ENCODE data around the gene DIRAS3. TPM values are rescaled to one million over a fixed set of nuclear protein-coding genes. Genes with fewer than 3 reads are reported as not detected.
A peak's percentile ranks its signal among the peaks of the same experiment; 100 is the strongest.

The DIRAS3 gene
- total and polyA plus RNA-seq, 2 experiments from 2014 or later, result 5.0 to 8.7 TPM

DNA sequence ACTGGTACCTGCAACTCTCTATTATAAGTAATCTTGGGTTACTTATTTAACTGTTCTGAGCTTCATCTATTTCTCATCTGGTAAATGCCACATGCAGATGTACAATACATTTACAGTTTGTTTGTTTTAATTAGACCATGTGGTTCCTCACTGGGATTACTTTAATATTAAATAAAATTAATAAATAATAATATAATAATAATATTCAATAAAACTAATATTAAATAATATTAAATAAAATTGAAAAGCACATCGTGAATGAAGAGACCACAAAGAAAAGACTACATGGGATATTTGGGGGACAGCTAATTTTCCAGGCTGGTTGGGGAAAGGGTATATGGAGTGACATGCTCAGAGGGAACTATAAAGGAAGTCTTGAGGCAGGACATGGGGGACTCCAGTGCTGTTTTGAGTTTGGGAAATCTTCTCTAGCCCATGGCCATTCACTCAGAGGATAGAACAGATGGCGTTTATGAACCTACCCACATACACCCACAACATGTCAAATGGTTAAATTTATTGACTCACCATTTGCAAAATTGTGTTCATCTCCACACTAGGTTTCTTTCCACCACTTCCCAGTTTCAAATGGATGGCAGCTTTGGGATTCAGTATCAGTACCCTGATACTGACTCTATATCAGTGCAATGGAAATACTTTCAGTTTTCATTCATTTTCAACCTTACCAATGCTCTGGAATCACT is 25.6 kb downstream of the DIRAS3 start:
- Histone ChIP-seq H3K36me3 (no peaks in the 10 kb centered on the region), H3K4me3 (no peak overlapping the region), H3K4me1 (ENCODE audit: low read depth) (no peaks in the 10 kb centered on the region), H3K9me3 (ENCODE audit: low read depth) (no peaks in the 10 kb centered on the region), H3K27me3 (peaks cover 4% of the 10 kb centered on the region), H3K27ac (no peak overlapping the region)
- no peak for DNase-seq (ENCODE audit: low read depth in 1 of 2, low spot score in 1 of 2)
- TF ChIP-seq, protein P1, sequence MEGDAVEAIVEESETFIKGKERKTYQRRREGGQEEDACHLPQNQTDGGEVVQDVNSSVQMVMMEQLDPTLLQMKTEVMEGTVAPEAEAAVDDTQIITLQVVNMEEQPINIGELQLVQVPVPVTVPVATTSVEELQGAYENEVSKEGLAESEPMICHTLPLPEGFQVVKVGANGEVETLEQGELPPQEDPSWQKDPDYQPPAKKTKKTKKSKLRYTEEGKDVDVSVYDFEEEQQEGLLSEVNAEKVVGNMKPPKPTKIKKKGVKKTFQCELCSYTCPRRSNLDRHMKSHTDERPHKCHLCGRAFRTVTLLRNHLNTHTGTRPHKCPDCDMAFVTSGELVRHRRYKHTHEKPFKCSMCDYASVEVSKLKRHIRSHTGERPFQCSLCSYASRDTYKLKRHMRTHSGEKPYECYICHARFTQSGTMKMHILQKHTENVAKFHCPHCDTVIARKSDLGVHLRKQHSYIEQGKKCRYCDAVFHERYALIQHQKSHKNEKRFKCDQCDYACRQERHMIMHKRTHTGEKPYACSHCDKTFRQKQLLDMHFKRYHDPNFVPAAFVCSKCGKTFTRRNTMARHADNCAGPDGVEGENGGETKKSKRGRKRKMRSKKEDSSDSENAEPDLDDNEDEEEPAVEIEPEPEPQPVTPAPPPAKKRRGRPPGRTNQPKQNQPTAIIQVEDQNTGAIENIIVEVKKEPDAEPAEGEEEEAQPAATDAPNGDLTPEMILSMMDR (IDR thresholded peaks at IDR 0.05; ENCODE audit: low read depth, low read length), result no peak

DNA sequence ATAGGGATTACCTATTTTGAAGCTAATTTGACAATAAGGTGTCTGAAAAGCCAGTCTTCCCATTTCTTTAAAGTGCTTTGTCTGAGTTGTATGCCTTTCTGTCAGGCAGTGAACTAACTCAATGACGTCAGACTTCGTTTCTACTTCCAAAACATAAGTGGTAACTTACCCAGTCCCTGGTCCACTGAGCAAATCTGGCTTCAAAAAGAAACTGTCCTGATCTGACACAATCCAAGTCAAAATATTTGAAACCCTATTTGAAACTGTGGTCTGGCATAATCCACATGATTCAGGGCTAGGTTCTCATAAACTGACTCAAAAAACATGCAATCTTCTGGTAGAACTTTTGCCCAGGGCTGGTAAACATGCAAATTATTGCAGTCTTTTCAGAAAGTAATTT is 34.0 kb downstream of the DIRAS3 start:
- Histone ChIP-seq H3K36me3 (no peaks in the 10 kb centered on the region), H3K27ac (no peak overlapping the region), H3K9me3 (ENCODE audit: low read depth) (no peaks in the 10 kb centered on the region), H3K4me1 (ENCODE audit: low read depth) (no peaks in the 10 kb centered on the region), H3K4me3 (no peak overlapping the region), H3K27me3 (no peaks in the 10 kb centered on the region)
- TF ChIP-seq, protein P1 (IDR thresholded peaks at IDR 0.05; ENCODE audit: low read depth, low read length), result no peak
- peak in 1 of 2 donors; percentile 17 for DNase-seq (ENCODE audit: low read depth in 1 of 2, low spot score in 1 of 2)

DNA sequence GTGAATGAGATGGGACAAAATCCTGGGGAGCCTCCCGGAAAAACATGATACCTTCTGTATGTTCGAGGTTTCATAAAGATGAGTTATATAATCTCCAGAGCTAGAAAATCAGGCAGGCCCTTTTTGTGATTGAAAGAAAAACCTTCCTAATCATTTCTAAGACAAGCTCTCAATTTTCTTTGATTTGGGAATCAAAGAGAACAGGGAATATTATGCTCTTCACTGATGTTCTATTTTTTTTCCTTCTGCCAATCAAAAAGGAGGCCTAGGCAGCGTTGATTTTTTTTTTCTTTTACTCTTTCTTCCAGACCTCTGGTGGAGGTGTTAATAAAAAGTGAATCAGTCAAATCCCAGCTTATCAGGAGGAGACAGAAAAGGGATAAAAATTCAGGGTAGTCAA is 34.5 kb downstream of the DIRAS3 start:
- no peaks in the 10 kb centered on the region for H3K27me3 ChIP-seq
- no peak for DNase-seq (ENCODE audit: low read depth in 1 of 2, low spot score in 1 of 2)
- H3K9me3 ChIP-seq (ENCODE audit: low read depth), result no peaks in the 10 kb centered on the region
- H3K4me3 ChIP-seq, result no peak overlapping the region
- no peaks in the 10 kb centered on the region for H3K4me1 ChIP-seq (ENCODE audit: low read depth)
- no peaks in the 10 kb centered on the region for H3K36me3 ChIP-seq
- TF ChIP-seq, protein P1 (IDR thresholded peaks at IDR 0.05; ENCODE audit: low read depth, low read length), result no peak
- no peak overlapping the region for H3K27ac ChIP-seq

DNA sequence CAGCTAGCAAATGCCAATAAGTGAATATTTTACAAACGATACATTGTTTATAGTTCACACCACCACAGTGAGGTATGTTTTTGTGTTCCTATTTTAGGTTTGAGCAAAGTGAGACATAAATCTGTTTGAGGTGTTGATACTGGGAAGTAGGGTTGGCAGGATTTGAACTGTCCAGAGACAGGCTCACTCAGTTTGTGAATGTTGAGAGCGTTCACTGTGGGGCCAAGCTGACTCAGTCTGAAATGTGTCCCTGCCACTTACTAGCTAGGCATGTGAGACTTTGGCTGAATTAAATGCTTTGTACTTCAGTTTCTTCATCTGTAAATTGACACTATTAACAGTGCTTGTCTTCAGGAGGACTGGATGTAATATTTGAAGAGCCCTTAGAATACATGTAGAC is 35.1 kb downstream of the DIRAS3 start:
- DNase-seq (ENCODE audit: low read depth in 1 of 2, low spot score in 1 of 2), result peak in 1 of 2 donors; percentile 9
- Histone ChIP-seq H3K36me3 (no peaks in the 10 kb centered on the region), H3K9me3 (ENCODE audit: low read depth) (no peaks in the 10 kb centered on the region), H3K4me1 (ENCODE audit: low read depth) (no peaks in the 10 kb centered on the region), H3K27me3 (no peaks in the 10 kb centered on the region), H3K27ac (no peak overlapping the region), H3K4me3 (no peak overlapping the region)
- TF ChIP-seq, protein P1 (IDR thresholded peaks at IDR 0.05; ENCODE audit: low read depth, low read length), result no peak

DNA sequence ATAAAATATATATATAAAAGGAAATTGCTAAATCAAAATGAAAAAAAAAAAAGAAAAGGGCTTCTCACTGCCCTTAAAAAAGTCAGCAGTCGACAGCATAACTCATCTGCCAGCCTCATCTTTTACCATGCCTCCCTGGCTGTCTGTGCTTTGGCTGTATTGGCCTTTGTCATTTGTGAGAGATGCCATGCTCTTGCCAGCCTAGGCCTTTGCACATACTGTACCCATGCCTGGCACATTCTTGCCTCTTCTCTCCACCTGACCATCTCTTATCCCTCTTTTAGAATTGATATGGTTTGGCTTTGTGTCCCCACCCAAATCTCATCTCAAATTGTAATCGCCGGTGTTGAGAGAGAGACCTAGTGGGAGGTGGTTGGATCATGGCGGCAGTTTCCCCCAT is 37.1 kb downstream of the DIRAS3 start:
- DNase-seq (ENCODE audit: low read depth in 1 of 2, low spot score in 1 of 2), result no peak
- TF ChIP-seq, protein P1 (IDR thresholded peaks at IDR 0.05; ENCODE audit: low read depth, low read length), result no peak
- Histone ChIP-seq H3K36me3 (no peaks in the 10 kb centered on the region), H3K9me3 (ENCODE audit: low read depth) (no peaks in the 10 kb centered on the region), H3K4me1 (ENCODE audit: low read depth) (no peaks in the 10 kb centered on the region), H3K27me3 (no peaks in the 10 kb centered on the region), H3K4me3 (no peak overlapping the region), H3K27ac (no peak overlapping the region)

All from cardiac muscle cell (in vitro differentiated cells and primary cell).